ENCODE measurements around the gene GRIP1.

GRIP1 gene

DNA sequence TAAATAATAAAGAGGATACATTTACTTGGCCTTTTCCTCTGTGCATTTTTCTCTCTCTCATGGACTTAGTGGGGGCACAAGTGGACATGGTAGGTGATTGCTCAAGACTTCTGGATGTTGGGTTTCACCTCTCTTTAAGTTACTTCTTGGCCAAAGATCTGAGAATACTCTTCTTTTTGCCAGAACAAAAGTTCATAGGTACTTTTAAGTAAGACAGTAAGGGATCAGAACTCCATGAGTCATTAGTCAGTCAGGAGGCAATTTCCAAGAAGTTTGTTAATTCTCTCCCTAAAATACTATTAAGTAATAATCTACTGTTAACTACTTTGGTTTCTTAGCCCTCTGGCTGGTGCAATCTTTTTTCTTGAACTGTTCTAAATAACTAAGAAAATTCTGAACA lies 84.2 kb downstream of the GRIP1 start:
- DNase-seq, result no peak

DNA sequence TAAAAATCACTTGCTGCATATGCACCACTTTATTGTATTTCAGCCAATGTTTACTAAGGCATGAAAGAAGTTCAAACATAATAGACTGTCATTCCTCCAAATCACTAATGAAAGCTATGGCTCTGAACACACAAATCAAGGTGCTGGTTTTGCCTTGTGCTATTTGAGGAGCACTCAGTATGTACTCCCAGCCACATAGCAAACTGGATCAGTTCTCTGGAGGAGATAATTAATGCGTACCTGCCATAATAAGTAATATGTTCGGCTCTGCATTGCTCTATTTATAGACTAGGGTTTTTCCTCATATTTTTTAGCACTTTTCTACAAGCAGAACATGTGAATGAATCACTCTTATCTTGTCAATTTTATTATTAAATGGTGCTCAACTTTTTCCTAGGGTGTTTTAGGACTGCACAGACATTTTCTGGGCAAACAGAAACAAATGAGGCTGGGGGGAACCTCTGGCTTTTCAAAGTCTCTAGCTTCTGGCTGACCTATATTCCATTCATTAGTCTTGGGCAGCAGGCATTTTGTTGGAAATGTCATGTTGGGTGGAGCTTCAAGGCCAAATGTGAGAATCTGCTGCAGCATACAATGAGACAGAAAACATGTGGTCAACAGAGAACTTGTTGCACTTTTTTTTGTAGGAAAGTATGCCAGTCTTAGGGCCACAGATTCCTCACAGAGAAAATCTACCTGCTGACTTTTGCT lies 88.4 kb downstream of the GRIP1 start:
- no peak for DNase-seq

DNA sequence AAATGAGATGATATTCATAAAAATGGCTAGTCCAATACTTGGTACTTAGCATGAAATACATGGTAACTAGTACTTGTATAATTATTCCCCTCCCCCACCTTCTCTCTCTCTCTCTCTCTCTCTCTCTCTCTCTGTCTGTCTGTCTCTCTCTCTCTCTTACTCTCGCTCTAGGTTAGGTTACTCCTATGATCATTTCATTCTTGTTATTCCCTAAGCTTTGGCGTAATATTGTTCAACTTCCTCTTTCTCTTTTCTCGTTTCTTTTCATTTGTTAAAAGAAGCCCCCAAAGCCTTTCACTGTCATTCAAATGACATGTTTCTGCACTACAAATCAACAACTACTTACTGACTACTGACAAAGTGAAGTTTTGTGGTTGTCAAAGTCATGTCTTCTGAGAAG lies 89.8 kb downstream of the GRIP1 start:
- no peak for DNase-seq

DNA sequence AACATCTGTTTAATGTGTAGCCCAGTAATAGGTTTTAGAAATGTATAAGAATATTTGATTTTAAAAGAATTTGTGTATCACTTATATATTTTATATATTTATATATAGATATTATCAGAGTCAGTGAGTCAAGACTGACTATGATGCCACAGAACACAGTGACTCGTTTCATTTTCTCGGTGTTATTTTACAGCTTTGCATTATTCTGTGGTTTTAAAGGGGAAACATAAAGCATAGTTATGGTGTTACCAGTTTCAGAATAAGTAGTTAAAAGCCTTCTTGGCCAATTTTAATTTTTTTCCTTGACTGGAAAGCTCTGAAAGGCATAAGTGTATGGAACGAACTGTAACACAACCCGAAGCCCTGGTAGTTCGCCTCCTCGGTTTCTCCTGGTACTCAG lies 91.0 kb downstream of the GRIP1 start:
- no peak for DNase-seq

DNA sequence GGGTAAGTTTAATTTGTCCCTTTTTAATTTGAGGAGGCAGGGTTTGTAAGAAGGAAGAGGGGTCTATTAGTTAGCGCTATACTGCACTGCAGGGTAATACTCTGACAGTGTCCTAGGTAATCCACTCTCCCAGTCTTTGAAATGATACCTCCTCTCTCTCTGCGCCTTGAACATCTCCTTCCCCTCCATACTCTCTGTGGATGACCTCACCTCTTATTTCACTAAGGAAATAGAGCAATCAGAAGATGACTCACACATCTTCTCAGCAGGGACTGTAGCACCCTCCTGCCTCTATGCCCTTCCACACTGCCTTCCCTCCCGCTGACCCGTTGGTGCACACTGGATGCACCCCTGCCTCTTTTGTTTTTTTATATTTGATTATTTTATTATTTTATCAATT lies 94.2 kb downstream of the GRIP1 start:
- no peak for DNase-seq

GRCh38 chr12:66573605-66574004 lies 105.3 kb downstream of the GRIP1 start:
- DNase-seq, result no peak

DNA sequence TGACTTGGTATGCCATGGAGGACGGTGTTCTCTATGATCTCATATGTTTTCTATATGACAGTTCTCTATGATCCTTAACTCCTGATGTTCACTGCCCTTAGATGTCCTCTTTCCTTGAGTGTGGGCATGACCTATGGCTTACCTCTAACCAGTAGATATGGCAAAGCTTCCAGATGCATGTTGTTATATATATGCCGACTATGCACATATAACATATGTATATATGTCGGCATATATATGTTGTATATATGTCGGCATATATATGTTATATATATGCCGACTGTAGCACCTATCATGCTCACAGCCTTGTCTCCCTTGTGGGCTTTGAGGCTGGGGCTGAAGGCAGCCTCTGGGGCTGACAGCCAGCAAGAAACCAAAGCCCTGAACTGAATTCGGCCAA lies 106.0 kb downstream of the GRIP1 start:
- no peak for DNase-seq

- no peak for DNase-seq
Measured at GRCh38 chr12:66571361-66571915, 107.4 kb downstream of the GRIP1 start.

DNA sequence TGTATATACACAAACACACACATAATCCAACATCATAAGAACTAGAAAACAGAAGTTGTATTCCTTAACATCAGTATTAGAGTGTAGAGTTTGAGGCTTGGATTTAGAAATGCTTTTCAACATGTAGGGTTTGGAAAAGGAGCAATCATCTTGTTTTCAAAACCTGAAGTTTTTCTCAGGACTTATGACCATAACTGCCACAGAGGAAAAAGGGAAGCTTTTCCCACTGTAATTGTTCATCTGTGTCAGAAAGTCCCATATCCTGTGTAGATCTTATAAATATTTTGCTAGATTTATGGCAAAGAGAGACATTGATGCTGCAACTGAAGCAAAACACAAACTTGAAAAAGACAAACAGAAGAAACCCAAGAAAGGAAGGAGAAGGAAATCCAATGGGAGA lies 115.7 kb downstream of the GRIP1 start:
- no peak for DNase-seq

- DNase-seq, result no peak
Measured at GRCh38 chr12:66555113-66555512, 123.8 kb downstream of the GRIP1 start.

GRCh38 chr12:66552716-66553115 lies 126.2 kb downstream of the GRIP1 start:
- no peak for DNase-seq

GRCh38 chr12:66550626-66551025 lies 128.2 kb downstream of the GRIP1 start:
- DNase-seq, result no peak

GRCh38 chr12:66549050-66549389 lies 129.9 kb downstream of the GRIP1 start:
- DNase-seq, result no peak

- DNase-seq, result no peak
Measured at GRCh38 chr12:66548338-66549049, 130.4 kb downstream of the GRIP1 start.

- no peak for DNase-seq
Measured at GRCh38 chr12:66541426-66541825, 137.4 kb downstream of the GRIP1 start.

DNA sequence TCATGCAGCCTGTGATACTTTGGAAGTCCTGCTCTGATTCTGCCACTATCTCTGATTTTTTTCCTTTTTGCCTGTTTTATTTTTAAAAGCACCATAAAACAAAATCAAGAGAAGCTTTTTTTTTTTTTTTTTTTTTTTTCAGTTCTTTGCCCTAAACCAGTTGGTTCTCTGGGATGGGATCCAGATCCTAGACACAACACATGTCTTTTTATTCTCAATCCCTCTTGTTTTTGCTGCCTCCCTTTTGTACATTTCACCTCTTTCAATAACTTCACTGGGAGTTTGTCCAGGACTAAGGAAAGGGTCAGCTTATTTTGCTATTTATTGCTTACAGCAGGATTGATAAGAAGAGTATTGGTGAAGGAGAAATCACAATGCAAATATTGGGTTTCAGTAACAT lies 139.4 kb downstream of the GRIP1 start:
- no peak for DNase-seq

GRCh38 chr12:66538970-66539369 lies 139.9 kb downstream of the GRIP1 start:
- no peak for DNase-seq

DNA sequence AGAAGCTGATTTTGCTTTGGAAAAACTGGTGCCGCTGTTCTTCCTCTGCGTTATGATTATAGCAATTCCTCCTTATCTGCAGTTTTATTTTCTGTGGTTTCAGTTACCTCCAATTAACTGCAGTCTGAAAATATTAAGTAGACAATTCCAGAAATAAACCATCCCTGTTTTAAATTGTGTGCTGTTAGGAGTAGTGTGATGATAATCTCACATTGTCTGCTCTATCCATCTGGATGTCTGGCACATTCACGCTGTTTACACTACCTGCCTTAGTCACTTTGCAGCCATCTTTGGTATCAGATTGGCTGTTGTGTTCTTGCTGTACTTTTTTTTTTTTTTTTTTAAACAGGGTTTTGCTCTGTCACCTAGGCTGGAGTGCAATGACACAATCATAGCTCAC lies 141.0 kb downstream of the GRIP1 start:
- DNase-seq, result no peak

DNA sequence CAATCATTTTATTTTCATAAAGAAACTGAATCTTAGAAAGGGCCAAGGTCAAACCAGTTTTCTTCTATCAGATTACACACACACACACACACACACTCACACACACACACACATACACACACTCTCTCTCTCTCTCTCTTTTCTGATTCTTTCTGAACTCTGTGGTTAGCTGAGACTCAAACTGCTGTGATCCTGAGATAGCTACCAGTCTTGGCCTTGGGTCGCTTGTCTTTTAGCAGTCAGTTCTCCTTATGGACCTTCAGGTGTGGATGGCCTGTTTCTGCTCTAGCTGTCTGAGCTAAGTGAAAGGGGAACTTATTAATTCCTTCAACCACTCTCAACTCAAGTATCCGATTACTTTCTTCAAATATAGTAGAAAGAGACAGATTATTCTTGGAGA lies 145.1 kb downstream of the GRIP1 start:
- DNase-seq, result no peak

- no peak for DNase-seq
Measured at GRCh38 chr12:66531766-66532165, 147.1 kb downstream of the GRIP1 start.

DNA sequence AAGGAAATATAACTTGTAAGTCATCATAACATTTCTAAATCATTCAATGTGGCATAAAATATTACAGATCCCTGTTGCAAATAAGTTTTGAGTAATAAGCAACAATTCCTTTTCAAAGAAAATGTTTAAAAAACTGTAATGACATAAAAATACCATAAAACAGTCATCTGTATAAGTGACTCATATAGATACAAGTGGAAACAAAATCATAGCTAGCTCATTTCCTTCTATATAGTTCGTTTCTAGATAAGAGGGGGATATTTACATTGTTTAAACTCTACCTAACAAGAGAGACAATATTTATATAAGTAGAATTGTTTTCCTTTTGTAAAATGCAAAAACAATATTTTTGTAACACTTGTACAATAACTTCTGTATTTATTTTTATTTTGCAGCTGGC lies 148.9 kb downstream of the GRIP1 start:
- no peak for DNase-seq

DNA sequence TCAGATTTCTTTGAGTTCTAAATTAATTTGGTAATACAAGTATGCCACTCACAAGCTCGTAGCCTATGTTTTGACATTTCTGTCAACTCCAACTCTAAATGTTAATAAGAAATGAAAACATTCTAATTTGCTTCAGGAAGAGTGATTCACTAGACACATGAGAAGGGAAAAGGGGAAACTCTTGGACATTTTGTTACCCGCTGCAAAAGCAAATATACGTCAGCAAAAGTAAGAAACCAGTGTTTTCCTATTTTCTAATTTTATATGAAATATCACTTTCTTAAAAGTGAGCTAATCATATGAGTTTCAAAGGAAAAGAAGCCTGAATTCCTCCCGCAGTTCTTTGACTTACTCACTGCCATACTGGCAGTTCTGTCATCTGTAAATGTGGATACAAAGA lies 162.3 kb downstream of the GRIP1 start:
- DNase-seq, result no peak

- no peak for DNase-seq
Measured at GRCh38 chr12:66516133-66516532, 162.7 kb downstream of the GRIP1 start.

DNA sequence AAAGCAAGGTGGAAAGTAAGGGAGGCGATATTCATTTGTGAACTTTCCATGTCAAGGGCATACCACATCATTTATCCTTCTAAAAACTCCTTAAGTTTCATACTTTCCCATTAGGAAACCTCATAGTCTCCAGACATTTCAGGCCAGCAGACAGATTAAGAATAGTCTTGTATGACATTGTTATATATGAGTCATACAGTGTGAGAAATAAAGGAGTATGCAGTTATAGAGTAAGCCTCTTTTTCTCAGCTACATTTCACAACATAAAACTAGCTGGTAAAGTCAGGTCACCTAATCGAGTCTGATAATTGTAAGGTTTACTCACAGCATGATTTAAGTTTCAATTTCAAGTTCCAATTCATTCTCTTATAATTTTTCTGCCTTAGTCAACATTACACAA lies 164.3 kb downstream of the GRIP1 start:
- DNase-seq, result no peak

GRCh38 chr12:66508025-66508424 lies 170.9 kb downstream of the GRIP1 start:
- DNase-seq, result no peak

Measured in activated CD4-positive, alpha-beta T cell treated with anti-CD3 and anti-CD28 coated beads, Interleukin-2, amount 50 U/mL, for 16 hours (primary cell).